Peyer's patch (tissue), 4 donors: Measurements from ENCODE around the gene ZBP1.

Source experiments
- POLR2A ChIP-seq, 2 donors: fragments of 450-650 bp; IDR thresholded peaks; one replicate each; pipeline ENCODE4 v1.5.1; 2017; ENCODE audit warnings: antibody characterized with exemption in 2 of 2, mild to moderate bottlenecking in 2 of 2, moderate library complexity in 2 of 2
- TF ChIP-seq, protein P1 (sequence below), 6 experiments: fragments of 450-650 bp in 4 of 6; fragments of 200-600 bp in 2 of 6; sonication (generic) in 1 of 6; IDR thresholded peaks; one replicate each; pipeline ENCODE4 v1.5.1; 2017 to 2019; ENCODE audit warnings: antibody characterized with exemption in 6 of 6, mild to moderate bottlenecking in 3 of 6, moderate library complexity in 1 of 6

DNA sequence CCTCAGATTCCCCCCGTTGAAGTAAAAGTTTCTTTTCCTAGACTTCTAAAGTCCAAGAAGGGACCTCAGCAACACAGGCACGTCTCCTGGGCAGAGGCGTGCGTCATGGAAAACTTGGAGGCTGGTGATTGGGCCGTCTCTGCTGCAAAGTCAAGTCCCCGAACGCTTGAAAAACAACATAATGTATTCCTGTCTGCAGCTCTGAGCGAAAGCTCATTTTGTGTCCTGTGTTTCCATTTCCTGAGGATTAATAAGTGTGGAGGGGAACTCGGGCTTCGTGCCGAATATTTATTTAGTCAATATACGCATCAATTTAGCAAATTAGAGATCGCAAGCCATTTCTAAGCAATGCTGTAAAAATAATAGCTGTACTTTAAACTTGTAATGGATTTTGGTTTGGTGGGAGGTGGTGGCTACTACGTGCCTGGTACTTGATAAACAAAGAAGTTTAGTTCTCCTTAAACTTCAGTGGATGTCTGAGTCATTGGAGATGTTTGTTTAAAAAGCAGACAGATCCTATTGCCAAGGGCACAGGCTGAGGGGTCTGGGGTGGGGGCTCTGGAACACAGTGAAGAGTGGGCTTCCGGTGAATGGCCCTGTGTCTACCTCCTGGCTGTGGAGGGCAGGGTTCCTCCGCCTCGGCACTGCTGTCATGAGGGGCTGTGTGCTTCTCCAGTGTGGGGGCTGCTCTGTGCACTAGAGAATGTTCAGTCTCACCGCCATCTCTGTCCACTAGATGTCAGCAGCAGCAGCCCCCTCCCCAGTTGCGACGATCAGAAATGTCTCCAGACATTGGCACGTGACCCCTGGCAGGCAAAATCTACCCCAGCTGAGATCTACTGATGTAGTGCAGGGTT is 37.6 kb downstream of the ZBP1 start:
- no peak for TF ChIP-seq POLR2A (IDR thresholded peaks at IDR 0.05)
- TF ChIP-seq, protein P1, sequence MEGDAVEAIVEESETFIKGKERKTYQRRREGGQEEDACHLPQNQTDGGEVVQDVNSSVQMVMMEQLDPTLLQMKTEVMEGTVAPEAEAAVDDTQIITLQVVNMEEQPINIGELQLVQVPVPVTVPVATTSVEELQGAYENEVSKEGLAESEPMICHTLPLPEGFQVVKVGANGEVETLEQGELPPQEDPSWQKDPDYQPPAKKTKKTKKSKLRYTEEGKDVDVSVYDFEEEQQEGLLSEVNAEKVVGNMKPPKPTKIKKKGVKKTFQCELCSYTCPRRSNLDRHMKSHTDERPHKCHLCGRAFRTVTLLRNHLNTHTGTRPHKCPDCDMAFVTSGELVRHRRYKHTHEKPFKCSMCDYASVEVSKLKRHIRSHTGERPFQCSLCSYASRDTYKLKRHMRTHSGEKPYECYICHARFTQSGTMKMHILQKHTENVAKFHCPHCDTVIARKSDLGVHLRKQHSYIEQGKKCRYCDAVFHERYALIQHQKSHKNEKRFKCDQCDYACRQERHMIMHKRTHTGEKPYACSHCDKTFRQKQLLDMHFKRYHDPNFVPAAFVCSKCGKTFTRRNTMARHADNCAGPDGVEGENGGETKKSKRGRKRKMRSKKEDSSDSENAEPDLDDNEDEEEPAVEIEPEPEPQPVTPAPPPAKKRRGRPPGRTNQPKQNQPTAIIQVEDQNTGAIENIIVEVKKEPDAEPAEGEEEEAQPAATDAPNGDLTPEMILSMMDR (IDR thresholded peaks at IDR 0.05), result peak in 4 of 6 experiments; percentile 7 to 38 (median 18)
